Ecto neural progenitor cell (in vitro differentiated cells): Measurements from ENCODE around the gene C11orf58.

ENCODE experiments used
- DNase-seq: peaks from one replicate; pipeline ENCODE4 v3.0.0-alpha.2; 2018; ENCODE audit warnings: low spot score

Gene C11orf58

GRCh38 chr11:16804104-16804947 is 65.9 kb downstream of the C11orf58 start:
- DNase-seq, result no peak

- DNase-seq, result no peak
Measured at GRCh38 chr11:16805938-16806337, 67.5 kb downstream of the C11orf58 start.

- DNase-seq, result no peak
Measured at GRCh38 chr11:16806791-16807190, 68.3 kb downstream of the C11orf58 start.

DNA sequence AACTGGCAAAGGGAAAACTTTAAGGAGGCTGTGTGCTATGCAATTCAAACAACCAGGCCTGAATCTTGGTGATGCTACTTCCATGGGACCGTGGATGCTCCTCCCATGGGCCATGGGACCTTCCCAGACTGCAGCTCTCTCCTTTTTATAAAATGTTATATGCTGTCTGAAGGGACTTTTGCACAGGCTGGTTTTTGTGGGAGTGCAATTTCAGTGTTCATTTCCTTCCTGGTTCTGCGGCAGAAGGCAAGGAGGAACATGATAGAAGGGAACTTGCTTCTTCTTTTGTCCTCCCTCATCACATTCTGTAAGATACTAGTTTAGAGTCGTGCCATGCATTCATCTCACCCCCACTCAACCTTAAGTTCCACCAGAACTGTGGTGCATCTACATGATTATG is 68.9 kb downstream of the C11orf58 start:
- DNase-seq, result no peak
